ENCODE results near the gene EPAS1. TPM values are rescaled to one million over a fixed set of nuclear protein-coding genes. Genes with fewer than 3 reads are reported as not detected.
A peak's percentile ranks its signal among the peaks of the same experiment; 100 is the strongest.

EPAS1 gene
- total and polyA plus RNA-seq, 9 of the 15 experiments (the other 6 are each of a cell fraction or from before 2014, with no cell fraction given) = 0.25 to 11.2 (median 4.1) TPM

GRCh38 chr2:46258937-46259776 lies 38.0 kb upstream of the EPAS1 start (continued):
- TF ChIP-seq, protein P1, sequence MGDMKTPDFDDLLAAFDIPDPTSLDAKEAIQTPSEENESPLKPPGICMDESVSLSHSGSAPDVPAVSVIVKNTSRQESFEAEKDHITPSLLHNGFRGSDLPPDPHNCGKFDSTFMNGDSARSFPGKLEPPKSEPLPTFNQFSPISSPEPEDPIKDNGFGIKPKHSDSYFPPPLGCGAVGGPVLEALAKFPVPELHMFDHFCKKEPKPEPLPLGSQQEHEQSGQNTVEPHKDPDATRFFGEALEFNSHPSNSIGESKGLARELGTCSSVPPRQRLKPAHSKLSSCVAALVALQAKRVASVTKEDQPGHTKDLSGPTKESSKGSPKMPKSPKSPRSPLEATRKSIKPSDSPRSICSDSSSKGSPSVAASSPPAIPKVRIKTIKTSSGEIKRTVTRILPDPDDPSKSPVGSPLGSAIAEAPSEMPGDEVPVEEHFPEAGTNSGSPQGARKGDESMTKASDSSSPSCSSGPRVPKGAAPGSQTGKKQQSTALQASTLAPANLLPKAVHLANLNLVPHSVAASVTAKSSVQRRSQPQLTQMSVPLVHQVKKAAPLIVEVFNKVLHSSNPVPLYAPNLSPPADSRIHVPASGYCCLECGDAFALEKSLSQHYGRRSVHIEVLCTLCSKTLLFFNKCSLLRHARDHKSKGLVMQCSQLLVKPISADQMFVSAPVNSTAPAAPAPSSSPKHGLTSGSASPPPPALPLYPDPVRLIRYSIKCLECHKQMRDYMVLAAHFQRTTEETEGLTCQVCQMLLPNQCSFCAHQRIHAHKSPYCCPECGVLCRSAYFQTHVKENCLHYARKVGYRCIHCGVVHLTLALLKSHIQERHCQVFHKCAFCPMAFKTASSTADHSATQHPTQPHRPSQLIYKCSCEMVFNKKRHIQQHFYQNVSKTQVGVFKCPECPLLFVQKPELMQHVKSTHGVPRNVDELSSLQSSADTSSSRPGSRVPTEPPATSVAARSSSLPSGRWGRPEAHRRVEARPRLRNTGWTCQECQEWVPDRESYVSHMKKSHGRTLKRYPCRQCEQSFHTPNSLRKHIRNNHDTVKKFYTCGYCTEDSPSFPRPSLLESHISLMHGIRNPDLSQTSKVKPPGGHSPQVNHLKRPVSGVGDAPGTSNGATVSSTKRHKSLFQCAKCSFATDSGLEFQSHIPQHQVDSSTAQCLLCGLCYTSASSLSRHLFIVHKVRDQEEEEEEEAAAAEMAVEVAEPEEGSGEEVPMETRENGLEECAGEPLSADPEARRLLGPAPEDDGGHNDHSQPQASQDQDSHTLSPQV (IDR thresholded peaks at IDR 0.05) = 0 out of 2 replicates have a peak, but pooled peaks have one; percentile 11
- TF ChIP-seq PURB (CRISPR knock-in tag; IDR thresholded peaks at IDR 0.05; ENCODE audit: low read depth) (no peak), DIDO1 (tag; IDR thresholded peaks at IDR 0.05; ENCODE audit: low read depth) (no peak), FOSL1 (tag; conservative IDR thresholded peaks at IDR 0.05) (peak; percentile 81), ZNF239 (CRISPR knock-in tag; IDR thresholded peaks at IDR 0.05) (no peak), CHAMP1 (IDR thresholded peaks at IDR 0.05) (no peak), PRPF4 (IDR thresholded peaks at IDR 0.05; ENCODE audit: insufficient read depth, low read depth, low read length, poor library complexity, severe bottlenecking) (no peak), FOXP4 (CRISPR knock-in tag; IDR thresholded peaks at IDR 0.05; ENCODE audit: borderline replicate concordance) (no peak), PML (IDR thresholded peaks at IDR 0.05; ENCODE audit: low read length) (peak; percentile 72), ZNF24 (IDR thresholded peaks at IDR 0.05) (no peak), ERF (CRISPR knock-in tag; IDR thresholded peaks at IDR 0.05) (no peak), YY1 (IDR thresholded peaks at IDR 0.05; ENCODE audit: borderline replicate concordance in 1 of 3, control insufficient read depth in 1 of 3, extremely low read depth in 1 of 3, insufficient read depth in 3 of 3, insufficient read length in 1 of 3, insufficient replicate concordance in 2 of 3, low read depth in 1 of 3, low read length in 2 of 3) (no peak)
- TF ChIP-seq, protein P2, sequence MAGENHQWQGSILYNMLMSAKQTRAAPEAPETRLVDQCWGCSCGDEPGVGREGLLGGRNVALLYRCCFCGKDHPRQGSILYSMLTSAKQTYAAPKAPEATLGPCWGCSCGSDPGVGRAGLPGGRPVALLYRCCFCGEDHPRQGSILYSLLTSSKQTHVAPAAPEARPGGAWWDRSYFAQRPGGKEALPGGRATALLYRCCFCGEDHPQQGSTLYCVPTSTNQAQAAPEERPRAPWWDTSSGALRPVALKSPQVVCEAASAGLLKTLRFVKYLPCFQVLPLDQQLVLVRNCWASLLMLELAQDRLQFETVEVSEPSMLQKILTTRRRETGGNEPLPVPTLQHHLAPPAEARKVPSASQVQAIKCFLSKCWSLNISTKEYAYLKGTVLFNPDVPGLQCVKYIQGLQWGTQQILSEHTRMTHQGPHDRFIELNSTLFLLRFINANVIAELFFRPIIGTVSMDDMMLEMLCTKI (IDR thresholded peaks at IDR 0.05; ENCODE audit: partially characterized antibody) = no peak
- TF ChIP-seq, protein P3, sequence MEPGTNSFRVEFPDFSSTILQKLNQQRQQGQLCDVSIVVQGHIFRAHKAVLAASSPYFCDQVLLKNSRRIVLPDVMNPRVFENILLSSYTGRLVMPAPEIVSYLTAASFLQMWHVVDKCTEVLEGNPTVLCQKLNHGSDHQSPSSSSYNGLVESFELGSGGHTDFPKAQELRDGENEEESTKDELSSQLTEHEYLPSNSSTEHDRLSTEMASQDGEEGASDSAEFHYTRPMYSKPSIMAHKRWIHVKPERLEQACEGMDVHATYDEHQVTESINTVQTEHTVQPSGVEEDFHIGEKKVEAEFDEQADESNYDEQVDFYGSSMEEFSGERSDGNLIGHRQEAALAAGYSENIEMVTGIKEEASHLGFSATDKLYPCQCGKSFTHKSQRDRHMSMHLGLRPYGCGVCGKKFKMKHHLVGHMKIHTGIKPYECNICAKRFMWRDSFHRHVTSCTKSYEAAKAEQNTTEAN (CRISPR knock-in tag; IDR thresholded peaks at IDR 0.05) = no peak
